ENCODE data around the gene SHROOM3.
"Not testable (repeated sequence)": the region's sequence is repeated elsewhere in the genome, so short reads cannot be mapped to it uniquely, and the experiment has no call there.

The SHROOM3 gene

GRCh38 chr4:76601791-76602190 is 166.8 kb downstream of the SHROOM3 start:
- no peaks in the 10 kb centered on the region for H3K36me3 Mint-ChIP-seq (ENCODE audit: low read depth)
- H3K4me1 Mint-ChIP-seq (ENCODE audit: low read depth) = no peaks in the 10 kb centered on the region
- no peaks in the 10 kb centered on the region for H3K27me3 Mint-ChIP-seq
- intact Hi-C loops (cut with micrococcal nuclease) = no loop called here
- H3K9me3 Mint-ChIP-seq = no peaks in the 10 kb centered on the region
- H3K4me3 Mint-ChIP-seq = no peak overlapping the region
- no peak overlapping the region for H3K27ac Mint-ChIP-seq

DNA sequence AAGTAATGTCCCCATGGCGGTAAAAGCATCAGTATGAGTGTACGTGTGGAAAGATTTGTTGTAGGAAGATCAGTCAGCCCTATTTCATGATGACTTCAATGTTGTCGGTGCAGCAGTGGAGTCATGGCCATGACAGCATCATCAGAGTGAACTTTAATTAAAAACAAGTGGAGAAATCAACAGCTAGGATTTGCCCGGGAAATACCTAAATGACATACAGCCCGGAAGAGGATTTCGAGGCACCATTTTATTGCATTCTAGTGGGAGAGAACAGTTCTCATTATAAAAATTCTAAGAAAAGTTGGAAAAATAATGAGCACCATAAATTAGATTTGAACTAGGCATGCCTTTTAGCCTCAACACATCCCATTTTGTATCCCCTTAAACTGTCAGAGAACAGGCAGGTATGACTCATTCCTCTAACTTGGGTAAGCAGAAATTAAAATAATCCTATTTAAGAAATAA is 170.1 kb downstream of the SHROOM3 start:
- Mint-ChIP-seq H3K4me3 (no peak overlapping the region), H3K27ac (no peak overlapping the region), H3K4me1 (ENCODE audit: low read depth) (no peaks in the 10 kb centered on the region), H3K9me3 (no peaks in the 10 kb centered on the region), H3K36me3 (ENCODE audit: low read depth) (no peaks in the 10 kb centered on the region), H3K27me3 (no peaks in the 10 kb centered on the region)
- intact Hi-C loops (cut with micrococcal nuclease) = no loop called here

- no peaks in the 10 kb centered on the region for H3K9me3 Mint-ChIP-seq
- no peak overlapping the region for H3K27ac Mint-ChIP-seq
- H3K4me1 Mint-ChIP-seq (ENCODE audit: low read depth) = no peaks in the 10 kb centered on the region
- H3K36me3 Mint-ChIP-seq (ENCODE audit: low read depth) = no peaks in the 10 kb centered on the region
- H3K27me3 Mint-ChIP-seq = no peaks in the 10 kb centered on the region
- intact Hi-C loops (cut with micrococcal nuclease) = no loop called here
- no peak overlapping the region for H3K4me3 Mint-ChIP-seq
These were observed 171.7 kb downstream of the SHROOM3 start for GRCh38 chr4:76606645-76607265.

GRCh38 chr4:76607266-76607799 is 172.3 kb downstream of the SHROOM3 start:
- Mint-ChIP-seq H3K4me1 (ENCODE audit: low read depth) (no peaks in the 10 kb centered on the region), H3K36me3 (ENCODE audit: low read depth) (no peaks in the 10 kb centered on the region), H3K27ac (no peak overlapping the region), H3K27me3 (no peaks in the 10 kb centered on the region), H3K9me3 (no peaks in the 10 kb centered on the region), H3K4me3 (no peak overlapping the region)
- intact Hi-C loops (cut with micrococcal nuclease) = no loop called here

DNA sequence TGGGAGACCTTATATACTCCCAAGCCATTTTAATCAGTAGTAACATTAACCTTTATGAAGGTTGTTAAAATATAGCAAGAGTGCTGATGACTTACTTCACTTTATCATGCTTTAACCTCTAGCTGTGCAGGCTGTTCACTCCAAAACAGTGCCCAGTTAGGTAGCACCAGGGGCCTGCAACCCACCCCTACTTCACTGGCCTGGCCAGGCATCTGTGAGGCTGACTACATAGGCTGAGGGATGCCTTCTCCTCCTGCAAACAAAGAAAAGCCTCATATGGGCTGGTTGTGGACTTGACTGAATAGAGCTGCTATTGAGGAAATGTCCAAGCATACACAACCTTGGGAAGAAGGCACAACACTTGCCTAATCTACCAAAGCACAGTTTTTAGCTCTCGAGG is 172.8 kb downstream of the SHROOM3 start:
- intact Hi-C loops (cut with micrococcal nuclease) = no loop called here
- Mint-ChIP-seq H3K9me3 (no peaks in the 10 kb centered on the region), H3K27ac (no peak overlapping the region), H3K4me3 (no peak overlapping the region), H3K4me1 (ENCODE audit: low read depth) (no peaks in the 10 kb centered on the region), H3K27me3 (no peaks in the 10 kb centered on the region), H3K36me3 (ENCODE audit: low read depth) (no peaks in the 10 kb centered on the region)

DNA sequence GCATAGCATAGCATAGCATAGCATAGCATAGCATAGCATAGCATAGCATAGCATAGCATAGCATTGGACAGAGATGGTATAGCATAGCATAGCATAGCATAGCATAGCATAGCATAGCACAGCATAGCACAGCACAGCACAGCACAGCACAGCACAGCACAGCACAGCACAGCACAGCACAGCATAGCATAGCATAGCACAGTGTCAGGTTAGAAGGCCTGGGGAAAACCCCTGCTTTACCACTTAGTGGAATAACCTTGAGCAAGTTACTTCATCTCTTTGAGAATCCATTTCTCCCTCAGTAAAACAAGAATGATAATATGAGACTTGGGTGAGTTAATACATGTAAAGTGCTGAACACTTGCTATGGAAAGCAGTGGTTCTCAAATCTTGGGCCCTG is 173.5 kb downstream of the SHROOM3 start:
- H3K36me3 Mint-ChIP-seq (ENCODE audit: low read depth); H3K9me3 Mint-ChIP-seq; H3K27me3 Mint-ChIP-seq; intact Hi-C loops (cut with micrococcal nuclease); H3K4me1 Mint-ChIP-seq (ENCODE audit: low read depth); H3K27ac Mint-ChIP-seq; H3K4me3 Mint-ChIP-seq: not testable (repeated sequence)

GRCh38 chr4:76610751-76611547 is 175.9 kb downstream of the SHROOM3 start:
- Mint-ChIP-seq H3K4me3 (no peak overlapping the region), H3K27me3 (no peaks in the 10 kb centered on the region), H3K9me3 (no peaks in the 10 kb centered on the region), H3K36me3 (ENCODE audit: low read depth) (no peaks in the 10 kb centered on the region), H3K4me1 (ENCODE audit: low read depth) (no peaks in the 10 kb centered on the region), H3K27ac (no peak overlapping the region)
- intact Hi-C loops (cut with micrococcal nuclease) = no loop called here

DNA sequence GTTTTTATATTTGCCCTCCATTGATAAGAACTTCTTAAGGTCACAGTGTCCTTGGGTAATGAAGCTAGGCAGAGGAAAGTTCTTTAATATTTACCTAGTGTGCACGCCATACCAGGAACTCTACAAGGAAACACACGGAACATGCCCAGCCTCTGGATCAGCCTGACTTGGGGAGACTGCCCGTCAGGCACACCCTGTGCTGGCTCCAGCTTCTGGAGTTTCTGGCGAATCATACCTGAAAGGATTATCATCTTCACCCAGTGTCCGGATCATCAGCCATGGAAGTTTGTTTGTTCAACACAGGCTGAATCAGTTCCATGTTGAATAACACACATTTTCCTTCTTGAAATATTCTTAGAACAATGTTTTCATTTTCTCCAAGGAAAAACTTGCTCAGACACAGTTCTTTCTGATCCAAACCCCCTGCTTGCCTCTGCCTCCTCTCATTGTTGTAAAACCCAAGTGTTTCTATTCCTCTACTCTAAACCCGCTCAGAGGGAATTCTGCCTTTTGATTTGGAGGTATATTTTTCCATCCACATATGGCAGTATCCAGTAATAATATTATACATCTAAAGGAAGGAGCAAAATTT is 176.7 kb downstream of the SHROOM3 start:
- Mint-ChIP-seq H3K36me3 (ENCODE audit: low read depth) (no peaks in the 10 kb centered on the region), H3K9me3 (no peaks in the 10 kb centered on the region), H3K27ac (no peak overlapping the region), H3K4me3 (no peak overlapping the region), H3K4me1 (ENCODE audit: low read depth) (no peaks in the 10 kb centered on the region), H3K27me3 (no peaks in the 10 kb centered on the region)
- intact Hi-C loops (cut with micrococcal nuclease) = no loop called here

DNA sequence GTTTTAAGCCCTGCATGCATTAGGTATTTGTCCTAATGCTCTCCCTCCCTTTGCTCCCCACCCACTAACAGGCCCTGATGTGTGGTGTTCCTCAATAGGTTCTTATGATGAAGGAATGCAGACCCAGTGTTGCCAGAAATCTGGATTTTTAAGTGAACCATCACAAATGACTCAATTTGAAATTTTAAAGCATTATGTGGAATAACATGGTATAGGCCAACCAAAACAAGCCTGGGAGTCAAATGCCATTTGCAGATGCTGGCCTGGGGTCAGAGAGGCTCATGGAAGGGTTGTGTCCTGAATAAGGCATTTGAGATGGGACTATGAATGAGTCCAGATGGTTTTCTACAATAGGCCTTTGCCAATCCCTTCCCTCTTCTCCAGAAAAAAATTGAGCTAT is 179.6 kb downstream of the SHROOM3 start:
- no peaks in the 10 kb centered on the region for H3K36me3 Mint-ChIP-seq (ENCODE audit: low read depth)
- no peaks in the 10 kb centered on the region for H3K4me1 Mint-ChIP-seq (ENCODE audit: low read depth)
- H3K27ac Mint-ChIP-seq = no peak overlapping the region
- no peaks in the 10 kb centered on the region for H3K9me3 Mint-ChIP-seq
- intact Hi-C loops (cut with micrococcal nuclease) = no loop called here
- H3K4me3 Mint-ChIP-seq = no peak overlapping the region
- H3K27me3 Mint-ChIP-seq = no peaks in the 10 kb centered on the region

DNA sequence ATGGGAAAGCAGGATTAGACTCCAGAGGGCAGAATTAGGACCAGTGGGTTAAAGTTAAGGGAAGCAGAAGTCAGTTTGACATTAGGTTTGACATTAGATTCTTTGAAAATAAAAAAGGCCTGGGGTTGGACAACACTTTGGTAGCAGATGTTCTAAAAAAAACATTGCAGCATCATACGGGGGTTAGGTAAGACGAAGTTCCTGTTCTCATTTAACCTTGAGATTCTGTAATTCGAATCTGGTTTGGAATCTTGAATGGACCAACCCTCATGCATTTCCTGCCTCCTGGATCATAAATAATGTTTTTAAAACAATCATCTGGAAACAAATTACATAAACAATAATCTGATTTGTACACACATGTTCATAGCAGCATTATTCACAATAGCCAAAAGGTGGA is 181.0 kb downstream of the SHROOM3 start:
- no peaks in the 10 kb centered on the region for H3K27me3 Mint-ChIP-seq
- H3K4me1 Mint-ChIP-seq (ENCODE audit: low read depth) = no peaks in the 10 kb centered on the region
- intact Hi-C loops (cut with micrococcal nuclease) = no loop called here
- H3K9me3 Mint-ChIP-seq = no peaks in the 10 kb centered on the region
- H3K27ac Mint-ChIP-seq = no peak overlapping the region
- H3K4me3 Mint-ChIP-seq = no peak overlapping the region
- no peaks in the 10 kb centered on the region for H3K36me3 Mint-ChIP-seq (ENCODE audit: low read depth)

GRCh38 chr4:76616526-76616925 is 181.5 kb downstream of the SHROOM3 start:
- H3K9me3 Mint-ChIP-seq = no peaks in the 10 kb centered on the region
- no peaks in the 10 kb centered on the region for H3K4me1 Mint-ChIP-seq (ENCODE audit: low read depth)
- H3K4me3 Mint-ChIP-seq = no peak overlapping the region
- H3K27me3 Mint-ChIP-seq = no peaks in the 10 kb centered on the region
- no peak overlapping the region for H3K27ac Mint-ChIP-seq
- H3K36me3 Mint-ChIP-seq (ENCODE audit: low read depth) = no peaks in the 10 kb centered on the region
- intact Hi-C loops (cut with micrococcal nuclease) = no loop called here

DNA sequence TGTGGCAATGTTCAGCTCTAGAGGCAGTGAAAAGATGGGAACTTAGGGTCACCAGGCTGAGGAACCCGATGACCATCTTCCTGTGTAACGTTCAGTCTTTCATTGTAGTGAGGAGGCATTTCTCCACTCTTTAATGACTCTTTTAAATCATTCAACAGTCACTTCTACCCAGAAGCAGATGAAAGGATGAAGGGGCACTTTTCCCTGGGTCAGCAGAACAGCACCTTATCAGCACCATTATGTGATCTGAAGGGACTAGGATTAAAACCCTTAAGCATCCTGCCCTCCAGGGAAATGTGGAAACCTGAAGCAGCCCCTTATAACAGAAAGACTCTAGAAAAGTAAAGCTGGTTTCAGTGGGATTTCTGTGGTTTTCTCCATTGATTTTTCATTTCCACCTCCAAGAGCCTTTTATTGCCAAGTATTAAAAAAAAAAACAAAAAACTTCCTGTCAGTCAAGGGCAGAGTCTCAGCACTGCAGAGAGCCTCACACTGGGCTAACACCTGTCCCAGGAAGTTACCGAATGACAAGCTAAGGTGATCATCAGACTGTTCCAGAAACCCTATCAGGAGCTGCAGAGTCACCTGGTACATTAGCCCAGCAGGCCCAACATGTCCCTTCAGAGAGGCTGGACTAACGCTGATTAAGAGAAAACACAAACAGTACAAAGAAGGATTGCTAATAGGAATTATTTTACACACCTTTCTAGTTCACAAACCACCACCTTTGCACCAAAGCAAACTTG is 185.9 kb downstream of the SHROOM3 start:
- H3K27me3 Mint-ChIP-seq = peaks cover 1% of the 10 kb centered on the region
- intact Hi-C loops (cut with micrococcal nuclease) = no loop called here

GRCh38 chr4:76622126-76622525 is 187.1 kb downstream of the SHROOM3 start:
- H3K36me3 Mint-ChIP-seq (ENCODE audit: low read depth) = no peaks in the 10 kb centered on the region
- intact Hi-C loops (cut with micrococcal nuclease) = no loop called here
- H3K27me3 Mint-ChIP-seq = peaks cover 1% of the 10 kb centered on the region
- no peaks in the 10 kb centered on the region for H3K9me3 Mint-ChIP-seq
- H3K4me1 Mint-ChIP-seq (ENCODE audit: low read depth) = no peaks in the 10 kb centered on the region
- no peak overlapping the region for H3K4me3 Mint-ChIP-seq
- no peak overlapping the region for H3K27ac Mint-ChIP-seq

More for the DNA sequence above, 185.9 kb downstream of the SHROOM3 start:
- H3K36me3 Mint-ChIP-seq (ENCODE audit: low read depth) = no peaks in the 10 kb centered on the region
- H3K4me1 Mint-ChIP-seq (ENCODE audit: low read depth) = no peaks in the 10 kb centered on the region
- no peaks in the 10 kb centered on the region for H3K9me3 Mint-ChIP-seq
- H3K4me3 Mint-ChIP-seq = no peak overlapping the region
- H3K27ac Mint-ChIP-seq = no peak overlapping the region

- Mint-ChIP-seq H3K27me3 (peaks cover 1% of the 10 kb centered on the region), H3K27ac (no peak overlapping the region), H3K9me3 (no peaks in the 10 kb centered on the region), H3K36me3 (ENCODE audit: low read depth) (no peaks in the 10 kb centered on the region), H3K4me1 (ENCODE audit: low read depth) (no peaks in the 10 kb centered on the region), H3K4me3 (no peak overlapping the region)
- intact Hi-C loops (cut with micrococcal nuclease) = no loop called here
These were observed 187.7 kb downstream of the SHROOM3 start for GRCh38 chr4:76622717-76623116.
